Islet precursor cell (in vitro differentiated cells): ENCODE data around the gene ACVR1B.

Experiments
- DNase-seq: peaks from one replicate; pipeline ENCODE4 v3.0.0-alpha.2; 2018

ACVR1B gene

DNA sequence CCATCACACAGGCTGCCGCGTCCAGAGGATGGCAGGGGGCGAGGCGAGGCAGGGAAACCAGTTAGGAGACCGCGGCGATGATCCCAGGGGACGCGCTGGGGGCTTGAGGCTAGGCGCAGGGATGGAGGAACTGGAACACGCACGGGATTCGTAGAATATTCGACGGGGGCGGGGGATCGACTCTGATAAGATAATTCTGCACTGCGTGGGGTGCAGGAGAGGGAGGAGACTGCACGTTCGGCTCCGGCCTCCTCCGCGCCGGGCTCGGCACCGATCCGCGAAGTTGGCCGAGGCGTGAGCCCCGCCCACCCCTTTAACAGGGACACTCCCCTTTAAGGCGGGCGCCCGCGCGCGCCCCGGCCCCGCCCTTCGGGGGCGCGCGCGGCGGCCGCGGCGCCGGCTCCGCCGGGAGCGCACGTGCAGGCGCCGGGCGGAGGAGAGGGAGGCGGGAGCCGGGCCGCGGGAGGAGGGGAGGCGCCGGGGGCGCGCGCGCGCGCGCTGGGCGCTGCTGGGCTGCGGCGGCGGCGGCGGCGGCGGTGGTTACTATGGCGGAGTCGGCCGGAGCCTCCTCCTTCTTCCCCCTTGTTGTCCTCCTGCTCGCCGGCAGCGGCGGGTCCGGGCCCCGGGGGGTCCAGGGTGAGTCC is at the start of gene ACVR1B:
Gene ACVR1B, plus strand, starts transcription at position 501 of the 644 bp plus-strand sequence. Its CDS starts 45 bp downstream, at position 546.
- DNase-seq = peak; percentile 95

DNA sequence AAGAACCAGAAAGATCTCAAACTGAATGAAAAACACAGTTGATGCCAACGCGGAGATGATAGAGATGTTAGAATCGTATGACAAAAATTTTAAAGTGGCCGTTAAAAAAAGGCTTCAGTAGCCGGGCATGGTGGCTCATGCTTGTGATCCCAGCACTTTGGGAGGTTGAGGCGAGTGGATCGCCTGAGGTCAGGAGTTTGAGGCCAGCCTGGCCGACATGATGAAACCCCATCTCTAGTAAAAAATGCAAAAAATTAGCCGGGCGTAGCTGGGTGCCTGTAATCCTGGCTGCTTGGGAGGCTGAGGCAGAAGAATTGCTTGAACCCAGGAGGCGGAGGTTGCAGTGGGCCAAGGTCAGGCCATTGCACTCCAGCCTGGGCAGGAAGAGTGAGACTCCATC is 49.6 kb upstream of the ACVR1B start:
- DNase-seq = peak; percentile 21

DNA sequence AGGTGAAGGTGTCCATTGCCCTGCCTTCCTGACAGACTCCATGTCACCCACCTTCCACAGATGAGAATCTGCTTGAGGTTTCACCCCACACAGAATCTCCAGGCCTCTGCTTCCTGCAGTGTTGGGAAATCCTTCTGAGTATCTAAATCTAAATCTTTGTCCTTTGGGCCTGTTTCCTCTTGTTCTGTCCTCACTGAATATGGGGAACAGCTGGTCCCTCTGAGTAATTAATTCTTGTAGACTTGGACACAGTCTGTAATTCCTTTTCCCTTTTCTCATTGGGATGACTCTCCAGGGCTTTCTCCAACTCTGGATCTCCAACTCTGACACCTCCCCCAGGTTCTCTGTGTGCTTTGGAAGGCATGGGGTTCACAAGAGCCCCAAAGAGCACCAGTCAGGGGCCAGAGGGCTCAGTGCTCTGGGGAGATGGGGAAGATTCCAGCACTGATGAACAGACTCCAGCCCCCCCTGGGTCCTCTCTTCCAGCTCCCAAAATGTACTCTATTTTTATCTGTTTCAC is 46.5 kb upstream of the ACVR1B start:
- DNase-seq = no peak

DNA sequence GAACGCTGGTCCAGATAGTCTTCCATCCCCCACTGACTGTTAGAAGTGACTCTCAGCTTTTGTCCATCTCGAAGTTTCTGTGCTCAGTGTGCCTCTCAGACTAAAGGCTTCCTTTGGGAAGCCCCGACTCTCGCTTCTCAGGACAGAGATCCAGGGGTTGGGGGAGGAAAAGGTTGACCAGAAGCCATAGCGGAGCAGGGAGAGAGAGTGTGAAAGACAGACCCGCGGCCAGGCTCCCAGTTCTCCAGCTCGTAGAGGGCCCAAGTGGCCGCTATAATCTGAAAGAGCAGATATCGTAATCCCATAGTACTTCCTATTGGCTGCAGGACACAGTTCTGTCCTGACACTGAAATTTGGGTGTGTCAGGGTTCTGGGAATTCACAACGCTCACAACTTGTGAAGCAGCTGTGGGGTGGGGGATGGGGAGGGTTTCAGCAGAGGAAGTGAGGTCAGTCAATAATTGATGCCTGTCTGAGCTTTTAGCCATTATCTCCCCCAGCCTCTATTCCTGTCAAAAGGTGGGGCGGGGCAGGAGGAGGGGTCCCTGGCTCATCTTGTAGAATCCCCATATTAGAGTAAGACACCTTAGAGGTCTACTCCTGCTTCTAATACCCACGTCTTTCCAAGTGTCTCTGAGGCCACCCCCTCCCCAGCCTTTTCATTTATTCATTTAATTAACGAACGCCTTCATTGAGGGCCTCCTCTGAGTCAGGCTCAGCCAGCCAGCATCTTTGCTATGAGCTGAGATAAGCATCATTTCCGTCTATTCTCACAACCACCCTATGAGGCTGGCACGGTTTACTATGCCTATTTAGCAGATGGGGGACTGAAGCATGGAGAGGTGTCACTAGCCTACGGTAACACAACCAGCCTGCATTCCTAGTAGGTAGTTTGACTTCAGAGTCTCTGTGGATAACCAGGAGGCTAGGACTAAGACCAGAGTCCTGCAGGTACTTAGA is 45.7 kb upstream of the ACVR1B start:
- DNase-seq = peak; percentile 87

DNA sequence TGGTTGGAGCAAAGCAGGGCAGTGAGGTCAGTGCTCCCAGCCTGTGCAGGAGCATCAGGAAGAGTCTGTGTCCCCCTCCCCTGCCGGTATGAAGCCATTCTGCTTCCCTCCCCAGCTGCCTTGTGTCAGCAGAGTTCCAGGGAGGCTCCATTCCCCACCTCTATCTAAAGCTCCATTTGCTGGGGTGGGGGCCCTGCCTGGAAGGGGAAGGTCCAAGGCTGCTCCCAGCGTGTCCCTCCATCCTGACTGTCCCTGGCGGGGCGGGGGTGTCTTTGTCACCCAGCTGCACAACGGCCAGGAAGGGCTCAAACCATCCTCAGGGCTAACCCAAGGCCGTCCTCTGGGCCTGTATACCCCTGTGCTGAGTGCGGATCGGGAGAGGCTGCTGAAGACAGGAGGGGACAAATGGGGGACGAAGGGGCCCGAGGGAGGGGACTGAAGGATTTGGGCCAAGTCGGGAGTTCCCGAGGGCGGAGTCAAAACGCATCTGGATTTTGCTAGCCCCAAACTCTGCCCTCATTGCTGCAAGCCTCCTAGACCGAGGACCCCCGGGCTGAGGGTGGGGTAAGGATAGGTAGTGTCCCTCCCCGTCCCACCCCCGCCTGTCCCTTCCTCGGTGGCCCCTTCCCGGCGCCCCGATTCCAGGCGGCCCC is 44.9 kb upstream of the ACVR1B start:
- peak; percentile 61 for DNase-seq

DNA sequence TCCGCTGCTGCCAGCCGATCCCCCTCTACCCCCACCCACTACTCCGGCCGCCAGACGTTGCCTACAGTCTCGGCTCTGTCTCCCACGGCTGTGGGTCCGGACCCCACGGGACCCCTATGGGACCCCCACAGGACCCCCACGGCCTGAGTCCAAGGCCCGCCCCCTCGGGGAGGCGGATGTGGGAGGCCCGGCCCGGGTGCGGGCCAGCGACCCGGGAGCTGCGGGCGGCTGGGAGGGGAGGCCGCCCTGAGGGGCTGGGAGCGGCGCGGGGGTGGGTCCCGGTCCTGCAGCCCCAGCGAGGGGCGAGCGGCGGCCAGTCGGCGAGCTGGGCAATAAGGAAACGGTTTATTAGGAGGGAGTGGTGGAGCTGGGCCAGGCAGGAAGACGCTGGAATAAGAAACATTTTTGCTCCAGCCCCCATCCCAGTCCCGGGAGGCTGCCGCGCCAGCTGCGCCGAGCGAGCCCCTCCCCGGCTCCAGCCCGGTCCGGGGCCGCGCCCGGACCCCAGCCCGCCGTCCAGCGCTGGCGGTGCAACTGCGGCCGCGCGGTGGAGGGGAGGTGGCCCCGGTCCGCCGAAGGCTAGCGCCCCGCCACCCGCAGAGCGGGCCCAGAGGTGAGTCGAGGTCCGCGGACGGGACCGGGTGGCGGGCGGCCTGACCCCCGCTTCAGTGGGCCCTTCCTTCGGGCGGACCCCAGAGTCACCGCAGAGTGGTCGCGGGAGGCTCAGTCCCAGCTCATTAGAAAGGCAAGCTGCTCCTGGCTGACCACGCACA is 44.2 kb upstream of the ACVR1B start, which contains the start of gene ACVRL1:
Gene ACVRL1, plus strand, starts transcription at position 422 of the 773 bp plus-strand sequence. CDS start 4,971 bp downstream, outside the sequence.
- peak; percentile 65 for DNase-seq

DNA sequence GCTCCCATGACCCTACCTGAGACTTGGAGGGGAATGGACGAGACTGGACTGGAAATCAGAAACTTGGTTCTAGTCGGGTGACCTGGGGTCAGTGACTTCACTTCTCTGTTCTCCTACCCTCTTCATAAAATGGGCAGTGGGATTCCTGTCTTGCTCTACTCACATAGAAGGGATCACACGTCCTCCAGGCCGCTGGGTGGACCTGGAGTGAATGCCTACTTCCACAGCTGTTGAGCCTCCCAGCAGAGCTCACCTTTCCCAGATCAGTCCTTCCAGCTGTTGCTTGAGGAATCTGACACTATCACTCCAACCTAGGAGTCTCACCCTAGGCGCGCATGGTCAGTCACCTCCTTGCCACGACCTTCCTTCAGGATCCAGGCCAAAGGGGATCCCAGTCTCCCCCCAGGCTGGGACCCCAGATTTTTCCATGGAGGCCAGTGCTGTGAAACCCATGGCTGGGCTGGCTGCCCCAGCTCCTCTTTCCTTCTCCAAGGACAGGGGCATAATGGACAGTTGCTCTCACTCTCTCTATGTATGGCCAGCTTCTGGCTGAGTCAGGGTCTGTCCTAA is 43.6 kb upstream of the ACVR1B start:
- peak; percentile 57 for DNase-seq

DNA sequence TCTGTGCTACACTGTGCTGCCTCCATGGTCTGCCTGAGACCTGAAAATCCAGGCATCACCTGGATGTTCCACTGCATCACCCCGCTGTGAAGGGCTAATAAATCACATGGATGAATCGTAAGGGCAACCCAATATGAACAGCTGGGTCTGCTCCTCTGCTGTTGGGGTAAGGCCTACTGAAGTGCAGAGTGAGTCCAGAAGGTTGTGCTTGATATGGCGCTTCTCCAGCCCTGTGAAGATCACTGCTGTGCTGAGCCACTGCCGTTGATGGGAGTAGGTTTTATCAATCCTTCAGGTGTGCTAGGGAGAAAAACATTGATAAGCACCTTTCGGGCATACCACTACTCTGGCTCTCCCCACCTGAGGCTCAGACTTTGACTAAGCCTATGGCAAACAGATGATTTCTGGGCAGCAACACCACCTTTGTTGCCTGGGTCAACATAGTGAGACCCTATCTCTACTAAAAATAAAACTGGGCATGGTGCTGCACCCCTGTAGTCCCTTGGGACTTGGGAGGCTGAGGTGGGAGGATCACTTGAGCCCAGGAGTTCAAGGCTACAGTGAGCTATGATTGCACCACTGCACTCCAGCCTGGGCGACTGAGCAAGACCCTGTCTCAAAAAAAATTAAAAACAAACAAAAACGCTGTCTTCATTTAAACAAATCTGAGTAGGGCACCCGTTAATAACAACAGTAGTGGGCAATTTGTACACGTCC is 42.5 kb upstream of the ACVR1B start:
- DNase-seq = peak; percentile 32

DNA sequence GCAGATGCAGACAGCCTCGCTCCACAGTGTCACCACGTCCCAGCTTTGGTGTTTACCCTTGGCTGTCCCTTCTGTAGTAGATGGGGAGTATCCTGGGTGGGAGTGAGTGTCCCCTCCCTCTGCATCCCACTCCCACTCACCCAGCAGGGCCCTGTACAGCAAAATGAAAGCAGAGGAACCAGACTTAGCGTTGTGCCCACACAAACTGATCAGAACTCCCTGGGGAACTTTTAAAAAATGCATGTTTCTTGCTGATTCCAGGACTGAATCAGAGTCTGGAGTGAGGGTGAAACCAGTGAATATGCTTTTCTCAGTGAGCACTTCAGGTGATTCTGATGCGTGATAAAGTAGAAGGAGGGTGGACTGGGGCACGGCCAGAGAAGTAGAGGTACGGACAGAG is 41.3 kb upstream of the ACVR1B start:
- peak; percentile 45 for DNase-seq

DNA sequence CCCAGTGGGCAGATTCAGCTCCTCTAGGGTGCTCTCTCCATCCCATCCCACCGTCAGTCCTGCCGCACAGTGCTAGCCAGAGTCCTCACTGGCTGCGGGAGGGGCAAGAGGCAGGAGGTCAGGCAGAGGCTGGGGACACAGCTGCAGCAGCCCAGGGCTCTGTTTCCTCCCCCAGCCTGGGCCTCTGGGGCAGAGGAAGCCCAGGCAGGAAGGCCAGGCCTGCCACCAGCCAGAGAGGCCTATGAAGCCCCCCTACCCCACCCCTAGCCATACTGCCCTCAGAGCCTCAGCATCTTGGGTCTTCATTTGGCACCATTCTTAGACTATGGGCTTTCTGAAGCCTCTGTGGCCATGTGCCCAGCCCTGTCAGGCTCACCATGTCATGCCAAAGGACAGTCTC is 40.8 kb upstream of the ACVR1B start:
- DNase-seq = peak; percentile 54

DNA sequence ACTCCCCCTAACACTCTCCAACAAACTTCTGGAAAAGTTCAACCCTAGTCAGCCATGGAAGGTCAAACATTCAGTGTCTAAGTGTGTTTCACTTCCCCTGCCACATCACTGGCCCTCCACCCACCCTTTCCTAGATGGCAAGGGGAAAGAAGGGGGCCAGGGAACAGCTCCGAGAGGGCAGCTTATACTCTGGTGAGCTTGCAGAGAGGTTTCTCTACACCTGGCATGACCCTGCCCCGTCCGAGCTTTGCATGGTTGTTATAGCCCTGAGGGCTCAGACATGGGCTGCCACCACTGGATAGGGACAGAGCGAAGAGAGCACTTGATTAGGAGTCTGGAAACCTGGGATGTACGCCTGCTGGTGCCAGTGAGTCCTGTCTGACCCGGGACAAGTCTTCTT is 40.2 kb upstream of the ACVR1B start:
- peak; percentile 47 for DNase-seq

DNA sequence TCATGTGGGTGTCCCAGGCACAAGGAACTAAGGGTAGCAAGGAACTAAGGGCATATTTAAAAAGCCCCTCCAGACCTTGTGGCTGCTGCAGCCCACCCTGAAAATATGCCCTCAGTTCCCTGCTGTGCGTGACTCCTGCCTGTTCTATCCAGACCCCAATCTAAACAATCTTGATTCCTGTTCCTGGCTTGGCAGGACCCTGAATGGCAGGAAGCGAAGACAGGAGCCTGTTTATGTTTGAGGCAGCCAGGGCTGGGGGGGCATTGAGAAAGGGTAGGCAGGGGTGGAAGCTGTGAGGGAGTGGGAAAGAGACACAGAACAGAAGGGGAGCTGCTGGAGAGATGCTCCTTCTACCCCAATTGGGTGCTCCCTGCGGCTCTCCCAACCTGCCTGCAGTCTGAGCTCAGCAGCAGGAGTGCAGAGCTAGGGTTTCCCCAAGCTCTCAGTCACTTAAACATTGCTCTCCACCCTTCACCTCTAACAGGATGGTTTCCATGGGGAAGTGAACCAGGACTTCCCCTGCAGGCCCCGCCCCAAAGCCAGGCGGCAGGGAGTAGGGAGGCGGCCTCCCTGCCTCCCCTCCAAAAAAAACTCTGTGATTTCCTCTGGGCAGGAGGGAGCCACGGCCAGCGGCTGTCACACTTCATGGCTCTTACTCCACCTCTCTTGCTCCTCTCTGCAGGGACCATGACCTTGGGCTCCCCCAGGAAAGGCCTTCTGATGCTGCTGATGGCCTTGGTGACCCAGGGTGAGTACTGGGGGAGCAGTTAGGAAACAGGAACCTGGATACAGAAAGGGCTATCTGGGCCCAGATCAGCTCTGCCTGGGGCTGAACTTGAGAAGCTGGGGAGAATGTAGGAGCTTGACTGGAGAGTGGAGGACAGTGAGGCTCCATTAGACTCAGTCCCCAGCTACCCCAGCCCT is 39.4 kb upstream of the ACVR1B start:
- DNase-seq = peak; percentile 63

DNA sequence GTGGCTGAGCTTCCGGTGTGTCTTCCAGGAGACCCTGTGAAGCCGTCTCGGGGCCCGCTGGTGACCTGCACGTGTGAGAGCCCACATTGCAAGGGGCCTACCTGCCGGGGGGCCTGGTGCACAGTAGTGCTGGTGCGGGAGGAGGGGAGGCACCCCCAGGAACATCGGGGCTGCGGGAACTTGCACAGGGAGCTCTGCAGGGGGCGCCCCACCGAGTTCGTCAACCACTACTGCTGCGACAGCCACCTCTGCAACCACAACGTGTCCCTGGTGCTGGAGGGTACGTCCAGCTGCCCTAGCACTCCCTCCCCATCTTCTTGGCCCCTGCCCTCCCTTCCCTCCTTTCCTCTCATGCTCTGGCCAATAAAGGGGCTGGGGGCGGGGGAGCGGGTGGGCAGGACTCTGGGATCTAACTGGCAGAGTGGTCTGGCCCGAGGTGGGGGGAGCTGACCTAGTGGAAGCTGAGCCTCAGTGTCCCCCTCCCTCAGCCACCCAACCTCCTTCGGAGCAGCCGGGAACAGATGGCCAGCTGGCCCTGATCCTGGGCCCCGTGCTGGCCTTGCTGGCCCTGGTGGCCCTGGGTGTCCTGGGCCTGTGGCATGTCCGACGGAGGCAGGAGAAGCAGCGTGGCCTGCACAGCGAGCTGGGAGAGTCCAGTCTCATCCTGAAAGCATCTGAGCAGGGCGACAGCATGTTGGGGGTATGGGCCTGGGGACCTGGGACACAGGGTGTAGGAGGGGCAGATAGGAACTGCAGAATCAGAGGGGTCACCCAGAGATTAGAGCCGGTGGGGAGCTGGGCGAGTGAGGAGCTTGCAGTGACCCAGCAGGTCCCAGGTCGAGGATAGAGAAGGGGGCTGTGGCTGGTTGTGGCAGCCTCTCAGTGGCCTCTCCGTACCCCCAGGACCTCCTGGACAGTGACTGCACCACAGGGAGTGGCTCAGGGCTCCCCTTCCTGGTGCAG is 38.1 kb upstream of the ACVR1B start:
- peak; percentile 58 for DNase-seq

DNA sequence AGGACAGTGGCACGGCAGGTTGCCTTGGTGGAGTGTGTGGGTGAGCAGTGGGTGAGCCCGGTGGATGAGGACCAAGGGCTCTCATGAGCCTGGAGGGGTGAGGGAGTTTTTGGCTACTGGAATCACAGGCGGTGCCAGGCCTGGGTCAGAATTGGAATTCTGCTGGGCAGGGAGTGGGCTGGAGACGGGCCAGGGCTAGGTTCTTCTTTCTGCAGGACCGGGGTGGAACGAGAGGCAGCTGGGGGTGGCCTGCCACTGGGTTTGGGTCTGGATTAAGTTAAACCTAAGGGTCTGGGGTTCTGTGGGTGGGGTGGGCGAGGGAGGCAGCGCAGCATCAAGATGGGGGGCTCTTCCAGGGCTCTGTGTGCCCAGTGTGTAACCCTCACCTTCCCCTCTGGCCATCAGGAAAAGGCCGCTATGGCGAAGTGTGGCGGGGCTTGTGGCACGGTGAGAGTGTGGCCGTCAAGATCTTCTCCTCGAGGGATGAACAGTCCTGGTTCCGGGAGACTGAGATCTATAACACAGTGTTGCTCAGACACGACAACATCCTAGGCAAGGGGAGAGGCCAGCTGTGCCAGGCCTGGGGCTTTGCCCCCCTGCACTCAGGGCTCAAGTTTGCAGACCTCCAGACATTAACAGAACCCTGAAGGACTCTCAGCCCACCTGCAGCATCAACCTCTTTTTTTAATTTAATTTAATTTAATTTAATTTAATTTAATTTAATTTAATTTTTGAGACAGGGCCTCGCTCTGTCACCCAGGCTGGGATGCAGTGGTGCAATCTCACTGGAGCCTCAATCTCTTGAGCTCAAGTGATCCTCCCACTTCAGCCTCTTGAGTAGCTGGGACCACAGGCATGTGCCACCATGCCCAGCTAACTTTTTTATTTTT is 37.2 kb upstream of the ACVR1B start:
- DNase-seq = peak; percentile 44

DNA sequence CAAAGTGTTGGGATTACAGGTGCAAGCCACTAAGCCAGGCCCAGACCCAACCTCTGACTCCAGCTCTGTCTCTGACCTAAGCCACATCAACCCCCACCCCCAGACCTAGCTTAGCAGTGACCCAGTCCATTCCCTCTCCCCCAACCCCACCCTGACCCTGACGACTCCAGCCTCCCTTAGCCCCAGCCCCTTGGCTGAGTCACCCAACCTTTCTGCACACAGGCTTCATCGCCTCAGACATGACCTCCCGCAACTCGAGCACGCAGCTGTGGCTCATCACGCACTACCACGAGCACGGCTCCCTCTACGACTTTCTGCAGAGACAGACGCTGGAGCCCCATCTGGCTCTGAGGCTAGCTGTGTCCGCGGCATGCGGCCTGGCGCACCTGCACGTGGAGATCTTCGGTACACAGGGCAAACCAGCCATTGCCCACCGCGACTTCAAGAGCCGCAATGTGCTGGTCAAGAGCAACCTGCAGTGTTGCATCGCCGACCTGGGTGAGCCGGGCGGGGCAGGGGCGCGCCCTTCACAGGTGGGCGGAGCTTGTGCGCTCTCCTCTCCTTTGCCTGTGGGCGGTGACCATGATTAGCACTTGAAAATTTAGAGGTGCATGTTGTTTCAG is 36.4 kb upstream of the ACVR1B start:
- peak; percentile 70 for DNase-seq

DNA sequence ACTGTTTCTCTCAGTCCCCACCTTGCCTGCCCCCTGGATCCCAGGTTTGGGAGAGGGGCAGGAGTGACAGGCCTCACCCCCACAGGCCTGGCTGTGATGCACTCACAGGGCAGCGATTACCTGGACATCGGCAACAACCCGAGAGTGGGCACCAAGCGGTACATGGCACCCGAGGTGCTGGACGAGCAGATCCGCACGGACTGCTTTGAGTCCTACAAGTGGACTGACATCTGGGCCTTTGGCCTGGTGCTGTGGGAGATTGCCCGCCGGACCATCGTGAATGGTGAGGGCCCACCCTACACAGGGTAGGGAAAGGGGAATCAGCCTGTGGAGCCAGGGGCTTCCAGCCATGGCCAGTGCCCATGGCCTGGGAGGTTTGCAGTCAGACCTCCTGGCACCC is 35.5 kb upstream of the ACVR1B start:
- DNase-seq = peak; percentile 36

DNA sequence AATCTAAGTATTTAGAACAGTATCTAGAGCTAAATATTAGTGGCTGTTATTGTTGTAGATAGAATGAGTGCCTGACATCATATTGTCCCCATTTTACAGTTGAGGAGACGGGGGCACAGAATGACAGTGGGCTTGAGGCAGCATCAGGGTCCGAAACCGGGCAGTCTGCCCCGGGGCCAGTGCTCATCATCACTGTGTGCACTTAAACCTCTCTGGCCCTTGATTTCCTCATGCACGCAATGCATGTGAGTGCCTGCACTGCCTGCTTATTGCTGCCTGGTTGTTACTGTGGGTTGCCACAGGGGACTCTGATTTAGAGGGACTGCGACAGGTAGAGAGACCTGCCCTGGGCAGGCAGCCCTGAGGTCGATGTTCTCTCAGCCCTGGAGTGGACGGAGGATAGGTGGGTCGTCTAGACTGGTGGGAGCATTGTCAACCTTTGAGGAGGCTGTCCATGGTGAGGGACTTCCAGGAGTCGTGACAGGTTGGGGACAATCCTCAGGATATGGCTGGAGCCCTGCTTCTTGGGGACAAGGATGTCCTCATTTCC is 34.4 kb upstream of the ACVR1B start:
- no peak for DNase-seq
